ENCODE results near the gene TTC13. TPM values are rescaled to one million over a fixed set of nuclear protein-coding genes. Genes with fewer than 3 reads are reported as not detected.

Gene TTC13
- total RNA-seq, 1 donor from 2014 or later = 20.9 TPM

DNA sequence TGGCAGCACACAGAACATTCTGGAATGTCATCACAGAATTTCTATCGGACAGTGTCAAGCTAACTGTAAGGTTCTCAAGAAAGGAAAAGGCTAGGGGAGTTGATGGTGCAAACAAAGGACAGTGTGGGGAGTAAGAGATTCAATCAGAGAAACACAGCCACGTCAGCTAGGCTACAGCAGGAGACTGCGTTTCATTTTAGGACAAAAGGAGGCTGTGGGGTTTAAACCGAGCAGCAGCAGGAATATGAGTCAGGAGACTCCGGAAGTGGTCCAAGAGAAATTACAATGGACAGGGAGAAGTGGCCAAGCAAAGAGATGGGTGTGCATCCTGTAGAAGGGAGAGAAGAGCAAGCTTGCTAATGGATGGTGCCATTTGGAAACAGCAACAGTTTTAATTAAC, 72.9 kb downstream of the TTC13 start:
- DNase-seq (ENCODE audit: low read depth, low spot score) = no peak
- no peaks in the 10 kb centered on the region for H3K27me3 Mint-ChIP-seq (ENCODE audit: low read depth)
- H3K27ac Mint-ChIP-seq (ENCODE audit: unreplicated experiment) = peak overlapping the region; percentile 63

GRCh38 chr1:230902349-230902923, 76.2 kb downstream of the TTC13 start:
- Mint-ChIP-seq H3K9me3 (no peaks in the 10 kb centered on the region), H3K36me3 (ENCODE audit: low read depth) (peaks cover 7% of the 10 kb centered on the region), H3K27me3 (ENCODE audit: low read depth) (no peaks in the 10 kb centered on the region), H3K4me3 (no peak overlapping the region), H3K27ac (ENCODE audit: unreplicated experiment) (no peak overlapping the region), H3K4me1 (peaks cover 14% of the 10 kb centered on the region)
- TF ChIP-seq, protein P1, sequence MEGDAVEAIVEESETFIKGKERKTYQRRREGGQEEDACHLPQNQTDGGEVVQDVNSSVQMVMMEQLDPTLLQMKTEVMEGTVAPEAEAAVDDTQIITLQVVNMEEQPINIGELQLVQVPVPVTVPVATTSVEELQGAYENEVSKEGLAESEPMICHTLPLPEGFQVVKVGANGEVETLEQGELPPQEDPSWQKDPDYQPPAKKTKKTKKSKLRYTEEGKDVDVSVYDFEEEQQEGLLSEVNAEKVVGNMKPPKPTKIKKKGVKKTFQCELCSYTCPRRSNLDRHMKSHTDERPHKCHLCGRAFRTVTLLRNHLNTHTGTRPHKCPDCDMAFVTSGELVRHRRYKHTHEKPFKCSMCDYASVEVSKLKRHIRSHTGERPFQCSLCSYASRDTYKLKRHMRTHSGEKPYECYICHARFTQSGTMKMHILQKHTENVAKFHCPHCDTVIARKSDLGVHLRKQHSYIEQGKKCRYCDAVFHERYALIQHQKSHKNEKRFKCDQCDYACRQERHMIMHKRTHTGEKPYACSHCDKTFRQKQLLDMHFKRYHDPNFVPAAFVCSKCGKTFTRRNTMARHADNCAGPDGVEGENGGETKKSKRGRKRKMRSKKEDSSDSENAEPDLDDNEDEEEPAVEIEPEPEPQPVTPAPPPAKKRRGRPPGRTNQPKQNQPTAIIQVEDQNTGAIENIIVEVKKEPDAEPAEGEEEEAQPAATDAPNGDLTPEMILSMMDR (conservative IDR thresholded peaks at IDR 0.05) = no peak
- DNase-seq (ENCODE audit: low read depth, low spot score) = no peak

More for the DNA sequence above, 72.9 kb downstream of the TTC13 start:
- H3K4me3 Mint-ChIP-seq = no peak overlapping the region
- TF ChIP-seq, protein P1 (conservative IDR thresholded peaks at IDR 0.05) = no peak
- peaks cover 10% of the 10 kb centered on the region for H3K36me3 Mint-ChIP-seq (ENCODE audit: low read depth)
- H3K4me1 Mint-ChIP-seq = peaks cover 14% of the 10 kb centered on the region
- no peaks in the 10 kb centered on the region for H3K9me3 Mint-ChIP-seq

GRCh38 chr1:230901671-230902070, 77.0 kb downstream of the TTC13 start:
- Mint-ChIP-seq H3K4me1 (peaks cover 14% of the 10 kb centered on the region), H3K27me3 (ENCODE audit: low read depth) (no peaks in the 10 kb centered on the region), H3K27ac (ENCODE audit: unreplicated experiment) (no peak overlapping the region), H3K9me3 (no peaks in the 10 kb centered on the region), H3K36me3 (ENCODE audit: low read depth) (peaks cover 7% of the 10 kb centered on the region), H3K4me3 (no peak overlapping the region)
- TF ChIP-seq, protein P1 (conservative IDR thresholded peaks at IDR 0.05) = no peak
- DNase-seq (ENCODE audit: low read depth, low spot score) = no peak

DNA sequence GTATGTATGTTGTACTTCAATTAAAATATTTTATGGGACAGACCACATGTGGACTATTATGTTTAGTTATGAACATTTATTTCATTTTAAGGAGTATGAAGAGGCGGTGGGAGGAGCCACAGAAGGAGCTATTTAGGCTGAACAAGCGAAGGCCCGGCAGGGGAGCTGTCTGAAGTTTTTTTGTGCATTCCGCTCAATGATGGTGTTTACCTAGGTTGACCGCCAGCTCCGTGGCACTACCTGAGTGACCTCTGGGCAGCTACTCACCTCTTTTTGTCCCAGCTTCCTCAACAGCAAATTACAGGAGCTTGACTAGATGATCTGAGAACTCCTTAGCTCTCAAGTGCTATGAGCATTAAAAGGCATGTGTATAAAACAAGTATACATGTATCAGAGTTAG, 77.7 kb downstream of the TTC13 start:
- TF ChIP-seq, protein P1 (conservative IDR thresholded peaks at IDR 0.05) = no peak
- no peak for DNase-seq (ENCODE audit: low read depth, low spot score)
- H3K27me3 Mint-ChIP-seq (ENCODE audit: low read depth) = no peaks in the 10 kb centered on the region
- no peak overlapping the region for H3K27ac Mint-ChIP-seq (ENCODE audit: unreplicated experiment)
- H3K9me3 Mint-ChIP-seq = no peaks in the 10 kb centered on the region
- peaks cover 10% of the 10 kb centered on the region for H3K4me1 Mint-ChIP-seq
- peaks cover 7% of the 10 kb centered on the region for H3K36me3 Mint-ChIP-seq (ENCODE audit: low read depth)
- H3K4me3 Mint-ChIP-seq = no peak overlapping the region

GRCh38 chr1:230899841-230900251, 78.8 kb downstream of the TTC13 start:
- H3K27ac Mint-ChIP-seq (ENCODE audit: unreplicated experiment) = no peak overlapping the region

More at GRCh38 chr1:230899841-230900251, 78.8 kb downstream of the TTC13 start:
- TF ChIP-seq, protein P1 (conservative IDR thresholded peaks at IDR 0.05) = no peak
- Mint-ChIP-seq H3K4me3 (no peak overlapping the region), H3K4me1 (no peaks in the 10 kb centered on the region), H3K27me3 (ENCODE audit: low read depth) (no peaks in the 10 kb centered on the region), H3K9me3 (no peaks in the 10 kb centered on the region), H3K36me3 (ENCODE audit: low read depth) (peaks cover 7% of the 10 kb centered on the region)
- DNase-seq (ENCODE audit: low read depth, low spot score) = no peak
